ENCODE measurements around the gene PDZD7. TPM values are rescaled to one million over a fixed set of nuclear protein-coding genes. Genes with fewer than 3 reads are reported as not detected.

PDZD7 gene
- total RNA-seq, 1 experiment from 2014 or later = 0.30 TPM

DNA sequence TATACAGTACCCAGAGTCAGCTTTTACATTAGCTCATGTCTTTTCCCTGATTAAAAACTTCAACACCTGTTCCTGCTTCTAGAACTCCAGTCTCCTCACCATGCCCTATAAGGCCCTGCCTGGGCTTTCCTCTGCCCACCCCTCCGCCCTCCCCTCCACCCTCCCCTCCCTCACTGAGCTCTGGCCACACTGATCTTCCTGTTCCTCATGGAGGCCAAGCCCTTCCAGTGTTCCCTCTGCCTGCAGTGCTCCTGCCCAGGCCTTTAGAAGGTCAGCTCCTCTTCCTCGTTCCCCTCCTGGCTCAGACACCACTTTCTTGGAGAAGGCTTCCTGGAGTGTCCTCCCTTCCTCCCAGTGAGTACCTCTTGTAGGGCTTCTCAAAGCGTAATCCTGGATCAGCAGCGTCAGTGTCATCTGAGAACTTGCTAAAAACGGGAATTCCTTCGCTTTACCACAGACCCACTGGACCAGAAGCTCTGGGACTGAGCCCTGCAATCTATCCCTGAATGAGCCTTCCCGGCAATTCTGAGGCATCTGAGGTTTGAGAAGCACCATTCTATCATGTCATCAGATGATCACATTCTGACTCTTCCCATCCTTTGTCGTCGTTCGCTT, 3.7 kb downstream of the PDZD7 start:
- no peak overlapping the region for H3K27ac ChIP-seq (ENCODE audit: low read depth, low read length, poor library complexity, severe bottlenecking)
- no peak for DNase-seq (ENCODE audit: low spot score)
- no peaks in the 10 kb centered on the region for H3K36me3 ChIP-seq (ENCODE audit: insufficient read depth, low read length, poor library complexity, severe bottlenecking)
- no peak for TF ChIP-seq EZH2 (IDR thresholded peaks at IDR 0.05; ENCODE audit: borderline replicate concordance, low read depth, low read length, poor library complexity, severe bottlenecking)
- TF ChIP-seq CTCF (conservative IDR thresholded peaks at IDR 0.05; ENCODE audit: low read depth, low read length) = no peak
- BruUV-seq (replicated peaks) = no TSS peak
- peaks cover 3% of the 10 kb centered on the region for H3K4me1 ChIP-seq (ENCODE audit: insufficient read depth, low read length, poor library complexity, severe bottlenecking)
- H3K27me3 ChIP-seq (replicated peaks; ENCODE audit: insufficient read depth, low read depth, low read length, poor library complexity) = no peaks in the 10 kb centered on the region
- H3K9me3 ChIP-seq (ENCODE audit: low read depth, low read length, poor library complexity, severe bottlenecking) = no peaks in the 10 kb centered on the region
- CTCF ChIA-PET = interaction anchor here (0.7 kb wide), 1 partner anchor 13 kb away, joined by 4 read pairs; no protein-coding TSS in a partner anchor
- H3K4me3 ChIP-seq (ENCODE audit: low read depth, low read length, poor library complexity, severe bottlenecking) = no peak overlapping the region
- intact Hi-C loops (cut with micrococcal nuclease; ENCODE audit: unreplicated experiment) = no loop called here
- POLR2A ChIA-PET (ENCODE audit: low non-redundant PET) = no interaction called here

DNA sequence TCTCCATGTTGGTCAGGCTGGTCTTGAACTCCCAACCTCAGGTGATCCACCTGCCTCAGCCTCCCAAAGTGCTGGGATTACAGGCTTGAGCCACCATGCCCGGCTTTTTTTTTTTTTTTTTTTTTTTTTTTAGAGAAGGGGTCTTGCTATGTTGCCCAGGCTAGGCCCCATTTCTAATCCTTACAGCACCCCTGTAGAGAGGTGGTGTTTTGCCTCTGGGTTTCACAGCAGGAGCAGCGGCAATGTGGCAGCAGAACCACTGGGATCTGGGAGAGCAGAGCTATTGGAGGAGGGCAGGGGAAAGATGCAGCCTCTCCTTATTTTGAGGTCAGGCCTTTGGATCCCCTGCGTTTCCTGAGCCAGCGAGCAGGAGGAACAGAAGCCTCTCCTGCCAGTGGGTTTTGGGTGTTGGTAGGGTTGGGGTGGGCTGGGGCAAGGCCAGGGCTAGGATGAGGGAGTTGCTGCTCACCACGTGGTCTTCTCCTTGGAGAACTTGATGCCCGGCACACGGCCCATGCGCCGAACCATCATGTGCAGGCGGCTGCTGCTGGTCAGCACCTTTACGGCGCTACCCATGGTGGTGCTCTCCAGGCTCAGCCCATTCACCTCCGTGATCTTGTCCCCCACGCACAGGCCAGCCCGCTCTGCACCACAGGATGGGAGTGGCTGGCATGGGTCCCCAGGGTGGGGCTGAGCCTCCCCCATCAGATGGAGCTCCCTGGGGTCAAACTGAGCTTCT, 7.8 kb downstream of the PDZD7 start:
- H3K4me3 ChIP-seq (ENCODE audit: low read depth, low read length, poor library complexity, severe bottlenecking) = no peak overlapping the region
- H3K4me1 ChIP-seq (ENCODE audit: insufficient read depth, low read length, poor library complexity, severe bottlenecking) = no peaks in the 10 kb centered on the region
- ChIA-PET CTCF (no interaction called here), POLR2A (ENCODE audit: low non-redundant PET) (no interaction called here)
- H3K36me3 ChIP-seq (ENCODE audit: insufficient read depth, low read length, poor library complexity, severe bottlenecking) = no peaks in the 10 kb centered on the region
- no peaks in the 10 kb centered on the region for H3K9me3 ChIP-seq (ENCODE audit: low read depth, low read length, poor library complexity, severe bottlenecking)
- no peak overlapping the region for H3K27ac ChIP-seq (ENCODE audit: low read depth, low read length, poor library complexity, severe bottlenecking)
- BruUV-seq (replicated peaks) = no TSS peak
- intact Hi-C loops (cut with micrococcal nuclease; ENCODE audit: unreplicated experiment) = no loop called here
- DNase-seq (ENCODE audit: low spot score) = no peak
- TF ChIP-seq CTCF (conservative IDR thresholded peaks at IDR 0.05; ENCODE audit: low read depth, low read length) (no peak), EZH2 (IDR thresholded peaks at IDR 0.05; ENCODE audit: borderline replicate concordance, low read depth, low read length, poor library complexity, severe bottlenecking) (no peak)
- H3K27me3 ChIP-seq (replicated peaks; ENCODE audit: insufficient read depth, low read depth, low read length, poor library complexity) = no peaks in the 10 kb centered on the region

DNA sequence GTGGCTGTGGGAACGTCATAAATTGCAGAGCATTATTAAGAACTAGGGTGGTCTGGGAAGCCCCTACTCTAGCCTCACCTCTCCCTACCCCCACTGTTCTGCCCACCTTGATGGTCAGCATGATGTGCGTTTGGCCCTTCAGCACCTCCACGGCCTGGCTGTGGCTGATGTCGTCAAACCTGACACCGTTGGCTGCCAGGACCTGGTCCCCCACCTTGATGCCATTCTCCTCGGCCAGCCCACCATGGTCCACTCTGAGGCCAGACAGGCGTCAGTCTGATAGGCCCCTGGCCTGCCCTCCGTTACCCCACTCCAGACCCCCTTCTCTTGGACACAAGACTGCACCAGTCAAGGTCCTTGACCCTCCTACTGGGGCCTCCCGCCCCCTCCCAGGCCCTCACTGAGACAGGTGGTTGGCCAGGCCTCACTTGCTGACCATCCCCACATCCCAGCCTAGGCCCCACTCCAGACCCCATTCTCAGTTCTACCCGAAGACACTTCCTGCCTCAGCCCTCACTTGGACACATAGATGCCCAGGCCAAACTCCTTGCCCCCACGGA, 9.2 kb downstream of the PDZD7 start:
- Histone ChIP-seq H3K27me3 (replicated peaks; ENCODE audit: insufficient read depth, low read depth, low read length, poor library complexity) (no peaks in the 10 kb centered on the region), H3K4me3 (ENCODE audit: low read depth, low read length, poor library complexity, severe bottlenecking) (no peak overlapping the region), H3K27ac (ENCODE audit: low read depth, low read length, poor library complexity, severe bottlenecking) (no peak overlapping the region), H3K4me1 (ENCODE audit: insufficient read depth, low read length, poor library complexity, severe bottlenecking) (no peaks in the 10 kb centered on the region), H3K36me3 (ENCODE audit: insufficient read depth, low read length, poor library complexity, severe bottlenecking) (no peaks in the 10 kb centered on the region), H3K9me3 (ENCODE audit: low read depth, low read length, poor library complexity, severe bottlenecking) (no peaks in the 10 kb centered on the region)
- POLR2A ChIA-PET (ENCODE audit: low non-redundant PET) = no interaction called here
- CTCF ChIA-PET = interaction anchor here (0.6 kb wide), 1 partner anchor 57 kb away, joined by 4 read pairs; no protein-coding TSS in a partner anchor
- no peak for DNase-seq (ENCODE audit: low spot score)
- intact Hi-C loops (cut with micrococcal nuclease; ENCODE audit: unreplicated experiment) = no loop called here
- no TSS peak for BruUV-seq (replicated peaks)
- no peak for TF ChIP-seq EZH2 (IDR thresholded peaks at IDR 0.05; ENCODE audit: borderline replicate concordance, low read depth, low read length, poor library complexity, severe bottlenecking)
- TF ChIP-seq CTCF (conservative IDR thresholded peaks at IDR 0.05; ENCODE audit: low read depth, low read length) = no peak

Measured in A673 (cell line).